Mesodermal cell (in vitro differentiated cells): ENCODE data around the gene CDKN1C.

Experiments used
- H3K27ac ChIP-seq: 2 replicates; pipeline ENCODE4 v1.7.0; 2013; ENCODE audit warnings: mild to moderate bottlenecking, low read depth, low read length, moderate library complexity; ENCODE audit not compliant: severe bottlenecking
- H3K36me3 ChIP-seq: 2 replicates; pipeline ENCODE4 v1.7.1; 2013; ENCODE audit warnings: mild to moderate bottlenecking, low read length, moderate library complexity; ENCODE audit not compliant: control insufficient read depth, insufficient read depth
- H3K4me1 ChIP-seq: one replicate; pipeline ENCODE4 v1.7.1; 2013; ENCODE audit warnings: mild to moderate bottlenecking, low read length; ENCODE audit not compliant: insufficient read depth, control insufficient read depth, poor library complexity, severe bottlenecking
- H3K4me3 ChIP-seq: 2 replicates; pipeline ENCODE4 v1.7.0; 2013; ENCODE audit warnings: low read length, control low read depth, mild to moderate bottlenecking; ENCODE audit not compliant: insufficient read depth, poor library complexity, severe bottlenecking; ENCODE audit errors: extremely low read depth
- H3K9me3 ChIP-seq: 2 replicates; pipeline ENCODE4 v1.7.1; 2013; ENCODE audit warnings: mild to moderate bottlenecking, low read length, moderate library complexity; ENCODE audit not compliant: control insufficient read depth
- WGBS, 2 experiments: methylation state at CpG; one replicate each; pipeline ENCODE4 v1.1.5; 2013; ENCODE audit warnings: missing lambda C conversion rate in 2 of 2; ENCODE audit not compliant: insufficient coverage in 2 of 2; 5-methylcytosine and 5-hydroxymethylcytosine counted together

The CDKN1C gene

GRCh38 chr11:2921742-2922493, 36.3 kb upstream of the CDKN1C start:
- Histone ChIP-seq H3K4me3 (no peak overlapping the region), H3K27ac (no peak overlapping the region), H3K9me3 (no peaks in the 10 kb centered on the region), H3K4me1 (peaks cover 7% of the 10 kb centered on the region), H3K36me3 (peaks cover 9% of the 10 kb centered on the region)
- WGBS, 2 experiments = 92 to 96% methylated on average over 16 to 24 of the region's 29 CpGs

GRCh38 chr11:2921261-2921660, 35.7 kb upstream of the CDKN1C start:
- no peaks in the 10 kb centered on the region for H3K9me3 ChIP-seq
- H3K4me3 ChIP-seq = no peak overlapping the region
- H3K27ac ChIP-seq = no peak overlapping the region
- WGBS, 2 experiments = 93 to 100% methylated on average over 1 to 4 of the region's 16 CpGs
- H3K4me1 ChIP-seq = peaks cover 1% of the 10 kb centered on the region
- peaks cover 6% of the 10 kb centered on the region for H3K36me3 ChIP-seq

- H3K4me3 ChIP-seq = no peak overlapping the region
- no peaks in the 10 kb centered on the region for H3K9me3 ChIP-seq
- no peaks in the 10 kb centered on the region for H3K4me1 ChIP-seq
- 92 to 94% methylated on average over 11 to 12 of the region's 12 CpGs for WGBS, 2 experiments
- H3K27ac ChIP-seq = no peak overlapping the region
- H3K36me3 ChIP-seq = peaks cover 5% of the 10 kb centered on the region
Observed at GRCh38 chr11:2920343-2920742, 34.8 kb upstream of the CDKN1C start.

GRCh38 chr11:2919837-2920236, 34.3 kb upstream of the CDKN1C start:
- WGBS, 2 experiments = 93 to 98% methylated on average over 4 to 7 of the region's 13 CpGs
- Histone ChIP-seq H3K9me3 (no peaks in the 10 kb centered on the region), H3K4me1 (no peaks in the 10 kb centered on the region), H3K4me3 (no peak overlapping the region), H3K27ac (no peak overlapping the region), H3K36me3 (peaks cover 5% of the 10 kb centered on the region)

- Histone ChIP-seq H3K4me1 (no peaks in the 10 kb centered on the region), H3K9me3 (no peaks in the 10 kb centered on the region), H3K4me3 (no peak overlapping the region), H3K27ac (no peak overlapping the region), H3K36me3 (peaks cover 5% of the 10 kb centered on the region)
- WGBS, 2 experiments = 95 to 98% methylated on average over 9 of the region's 9 CpGs
Observed at GRCh38 chr11:2919188-2919587, 33.6 kb upstream of the CDKN1C start.

- 93 to 94% methylated on average over 19 to 25 of the region's 25 CpGs for WGBS, 2 experiments
- peaks cover 3% of the 10 kb centered on the region for H3K36me3 ChIP-seq
Observed at GRCh38 chr11:2917842-2918490, 32.4 kb upstream of the CDKN1C start.

GRCh38 chr11:2916892-2917645, 31.5 kb upstream of the CDKN1C start:
- no peak overlapping the region for H3K4me3 ChIP-seq
- H3K36me3 ChIP-seq = peaks cover 3% of the 10 kb centered on the region
- H3K27ac ChIP-seq = no peak overlapping the region
- WGBS, 2 experiments = 92 to 96% methylated on average over 15 to 16 of the region's 16 CpGs
- peaks cover 18% of the 10 kb centered on the region for H3K4me1 ChIP-seq
- no peaks in the 10 kb centered on the region for H3K9me3 ChIP-seq

More at GRCh38 chr11:2917842-2918490, 32.4 kb upstream of the CDKN1C start:
- H3K4me3 ChIP-seq = no peak overlapping the region
- no peak overlapping the region for H3K27ac ChIP-seq
- H3K9me3 ChIP-seq = no peaks in the 10 kb centered on the region
- H3K4me1 ChIP-seq = peaks cover 9% of the 10 kb centered on the region

GRCh38 chr11:2916114-2916891, 30.7 kb upstream of the CDKN1C start:
- peaks cover 21% of the 10 kb centered on the region for H3K4me1 ChIP-seq
- no peak overlapping the region for H3K27ac ChIP-seq
- no peak overlapping the region for H3K4me3 ChIP-seq
- H3K36me3 ChIP-seq = peaks cover 3% of the 10 kb centered on the region
- no peaks in the 10 kb centered on the region for H3K9me3 ChIP-seq
- WGBS, 2 experiments = 89 to 91% methylated on average over 12 to 15 of the region's 20 CpGs

GRCh38 chr11:2915473-2915872, 29.9 kb upstream of the CDKN1C start:
- 89 to 90% methylated on average over 11 of the region's 11 CpGs for WGBS, 2 experiments
- H3K36me3 ChIP-seq = peaks cover 3% of the 10 kb centered on the region
- H3K27ac ChIP-seq = no peak overlapping the region
- peaks cover 21% of the 10 kb centered on the region for H3K4me1 ChIP-seq
- H3K9me3 ChIP-seq = no peaks in the 10 kb centered on the region
- H3K4me3 ChIP-seq = no peak overlapping the region

GRCh38 chr11:2914455-2915195, 29.1 kb upstream of the CDKN1C start:
- Histone ChIP-seq H3K9me3 (no peaks in the 10 kb centered on the region), H3K36me3 (peaks cover 3% of the 10 kb centered on the region), H3K4me1 (peaks cover 21% of the 10 kb centered on the region), H3K27ac (no peak overlapping the region), H3K4me3 (no peak overlapping the region)
- WGBS, 2 experiments = 91 to 94% methylated on average over 18 of the region's 18 CpGs
